Stimulated activated CD4-positive, alpha-beta T cell treated with anti-CD3 and anti-CD28 coated beads, Interleukin-15, amount 100 ng/mL, for 1 hour (primary cell): ENCODE results near the gene ARHGAP31.
"Not testable (repeated sequence)": the region's sequence is repeated elsewhere in the genome, so short reads cannot be mapped to it uniquely, and the experiment has no call there.

Source experiments
- DNase-seq, 2 donors: peaks; one replicate each; pipeline ENCODE4 v3.0.0-alpha.2; 2020; ENCODE audit warnings: low read depth in 1 of 2, low spot score in 1 of 2

ARHGAP31 gene

DNA sequence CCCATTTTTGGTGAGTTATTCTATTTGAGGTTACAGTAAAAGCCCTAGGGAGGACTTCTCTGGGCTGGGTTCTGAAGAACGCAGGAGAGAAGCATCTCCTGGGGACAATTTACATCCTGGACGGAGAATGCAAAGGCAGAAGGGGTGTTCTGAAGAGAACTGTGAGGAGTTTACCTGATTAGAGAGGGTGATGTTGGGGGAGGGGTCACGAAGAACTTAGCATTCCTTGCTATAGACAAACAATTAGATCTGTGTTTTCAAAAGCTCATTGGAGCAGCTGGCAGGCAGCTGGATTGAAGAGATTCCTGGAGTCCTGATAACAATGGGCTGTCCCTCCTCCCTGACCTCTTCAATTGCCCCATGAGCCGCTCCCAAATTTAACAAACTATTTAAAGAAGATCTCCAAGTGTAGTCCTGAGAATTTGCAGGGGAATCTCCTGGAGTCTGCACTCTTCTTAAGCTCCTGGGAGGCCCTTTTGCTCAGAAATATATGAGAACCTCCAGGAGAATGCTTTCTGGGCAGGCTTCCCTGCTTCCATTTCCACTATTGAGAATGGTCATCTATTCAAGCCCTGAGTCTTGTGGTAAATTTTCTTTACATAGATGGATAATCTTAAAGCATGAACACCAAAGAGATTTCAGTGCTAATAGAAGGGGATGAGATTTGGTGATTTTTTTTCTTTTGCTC lies 55.3 kb downstream of the ARHGAP31 start:
- no peak for DNase-seq

DNA sequence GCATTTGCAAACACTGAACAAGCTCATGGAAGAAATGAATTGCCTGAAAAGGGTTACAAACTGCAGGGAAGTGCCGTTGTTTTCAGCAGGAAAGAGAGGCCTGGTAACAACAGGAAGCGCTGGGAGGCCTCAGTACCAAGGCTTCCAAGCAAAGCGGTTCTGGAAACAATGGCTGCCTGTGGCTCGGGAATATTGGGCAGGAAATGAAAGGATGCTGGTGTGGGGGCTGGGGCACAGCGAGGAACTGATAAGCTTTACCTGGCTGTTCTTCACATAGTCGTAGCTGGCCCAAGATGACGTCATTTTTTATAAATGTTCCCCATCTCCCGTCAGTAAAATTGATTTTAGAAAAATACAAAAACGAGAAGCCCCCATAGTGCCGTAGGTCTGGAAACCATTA lies 55.9 kb downstream of the ARHGAP31 start:
- no peak for DNase-seq

DNA sequence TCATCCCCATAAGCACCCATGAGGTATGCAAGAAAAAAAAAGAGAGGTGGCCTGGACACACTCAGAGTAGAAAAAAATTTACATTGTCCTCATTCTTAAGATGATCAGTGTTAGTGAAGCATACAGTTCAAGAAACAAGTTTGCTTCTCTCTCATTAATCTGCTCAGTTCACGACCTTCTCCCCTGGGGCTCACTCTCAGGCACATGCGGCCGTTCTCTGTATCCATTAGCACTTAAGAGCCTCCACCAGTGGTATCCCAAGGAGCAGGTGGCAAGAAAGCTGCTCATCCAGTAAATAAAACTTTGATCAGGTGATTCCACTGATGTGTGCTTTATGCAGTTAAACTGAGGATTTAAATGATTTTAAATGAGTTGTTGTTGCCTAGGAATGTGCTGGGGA lies 57.4 kb downstream of the ARHGAP31 start:
- no peak for DNase-seq

DNA sequence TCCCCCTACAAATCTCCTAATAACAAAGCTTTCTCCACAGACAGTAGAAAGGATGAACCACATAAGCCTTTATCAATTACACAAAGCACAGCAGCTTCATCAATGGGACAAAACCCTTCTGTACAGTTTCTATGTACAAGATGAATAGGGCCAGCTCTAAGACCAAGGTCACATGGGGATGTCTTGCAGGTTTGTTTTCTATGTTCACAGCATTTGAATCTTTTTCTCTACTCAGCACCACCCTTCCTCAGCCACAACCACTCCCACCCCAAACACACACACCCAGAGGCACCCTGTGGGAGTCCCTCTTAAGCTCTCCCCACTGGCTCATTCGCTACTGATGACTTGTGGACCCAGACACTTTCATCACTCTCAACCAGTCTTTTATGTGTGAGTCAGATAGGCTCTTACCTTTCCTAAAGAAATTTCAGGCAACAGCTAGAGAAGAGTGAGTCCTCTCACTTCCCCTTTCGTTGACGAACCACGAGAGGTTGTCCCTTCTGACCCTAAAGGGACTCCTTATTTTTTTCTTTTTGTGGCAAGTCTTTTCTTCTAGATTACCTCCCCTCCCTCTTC lies 57.9 kb downstream of the ARHGAP31 start:
- DNase-seq = peak in 1 of 2 donors; percentile 25

DNA sequence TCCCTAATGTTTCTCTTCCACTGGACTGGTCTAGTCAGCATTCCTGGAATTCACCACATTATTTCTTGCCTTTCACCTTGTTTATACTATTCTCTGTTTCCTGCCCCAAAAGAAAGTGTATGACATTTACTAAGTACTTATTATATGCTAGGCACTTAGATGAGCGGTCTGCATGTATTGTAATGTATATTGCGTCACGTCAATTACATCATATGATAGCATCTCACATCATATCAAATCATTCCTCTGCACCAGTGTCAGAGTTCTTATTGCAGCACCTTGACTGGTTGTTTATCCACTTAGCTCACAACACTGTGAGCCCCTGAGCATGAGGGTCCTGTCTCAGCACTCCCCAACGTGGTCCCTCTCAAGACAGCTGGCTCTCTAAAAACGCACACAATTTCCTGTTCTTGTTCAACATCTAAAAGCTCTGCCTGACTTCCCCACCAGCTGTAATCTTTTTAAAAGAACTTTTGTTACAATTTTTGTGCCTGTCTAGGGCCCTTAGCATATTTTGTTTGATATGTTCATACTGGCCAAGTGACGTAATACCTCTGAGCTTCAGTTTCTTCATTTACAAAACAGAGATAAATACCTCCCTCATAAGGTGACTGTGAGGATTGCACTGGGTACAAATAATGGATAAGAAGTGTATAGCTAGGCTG lies 58.8 kb downstream of the ARHGAP31 start:
- DNase-seq = no peak

DNA sequence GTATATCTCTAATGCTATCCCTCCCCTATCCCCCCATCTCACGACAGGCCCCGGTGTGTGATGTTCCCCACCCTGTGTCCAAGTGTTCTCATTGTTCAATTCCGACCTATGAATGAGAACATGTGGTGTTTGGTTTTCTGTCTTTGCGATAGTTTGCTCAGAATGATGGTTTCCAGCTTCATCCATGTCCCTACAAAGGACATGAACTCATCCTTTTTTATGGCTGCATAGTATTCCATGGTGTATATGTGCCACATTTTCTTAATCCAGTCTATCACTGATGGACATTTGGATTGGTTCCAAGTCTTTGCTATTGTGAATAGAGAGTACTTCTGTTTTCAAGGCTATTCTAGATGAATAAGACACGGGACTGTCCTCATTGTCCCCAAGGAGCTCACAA lies 61.4 kb downstream of the ARHGAP31 start:
- not testable (repeated sequence) for DNase-seq

DNA sequence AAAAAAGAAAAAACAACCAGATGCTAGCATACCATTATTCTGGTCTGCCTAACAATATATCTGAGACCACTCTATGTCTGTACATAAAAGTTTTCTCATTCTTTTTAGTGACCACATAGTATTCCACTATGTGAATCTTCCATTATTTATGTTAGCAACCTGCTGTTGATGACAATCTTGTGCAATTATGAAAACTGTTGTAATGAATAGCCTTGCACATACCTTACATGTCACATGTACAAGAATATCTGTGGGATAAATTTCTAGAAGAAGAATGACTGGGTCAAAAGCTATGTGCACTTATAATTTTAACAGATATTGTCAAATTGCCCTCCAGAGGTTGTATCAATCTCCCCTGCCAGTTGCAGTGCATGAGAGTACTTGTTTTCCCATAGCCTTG lies 62.5 kb downstream of the ARHGAP31 start:
- DNase-seq = no peak

DNA sequence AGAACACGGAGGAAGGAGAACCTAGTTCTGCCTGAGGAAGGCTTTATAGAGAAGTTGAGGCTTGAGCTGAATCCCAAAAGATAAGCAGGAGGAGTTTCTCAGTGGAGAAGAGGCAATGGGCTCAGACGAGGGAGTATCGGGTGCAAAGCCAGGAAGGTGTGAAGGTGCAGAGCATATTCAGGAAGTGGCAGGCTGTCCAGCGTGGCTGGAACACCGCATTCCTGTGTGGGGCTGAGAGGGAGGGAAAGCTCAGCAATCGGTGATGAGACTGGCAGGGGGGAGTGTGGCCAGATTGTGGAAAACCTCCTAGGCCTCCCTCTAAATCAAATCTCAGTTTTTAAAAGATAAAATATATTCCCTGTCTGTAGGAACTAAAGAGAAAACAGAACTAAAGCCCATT lies 63.0 kb downstream of the ARHGAP31 start:
- no peak for DNase-seq

DNA sequence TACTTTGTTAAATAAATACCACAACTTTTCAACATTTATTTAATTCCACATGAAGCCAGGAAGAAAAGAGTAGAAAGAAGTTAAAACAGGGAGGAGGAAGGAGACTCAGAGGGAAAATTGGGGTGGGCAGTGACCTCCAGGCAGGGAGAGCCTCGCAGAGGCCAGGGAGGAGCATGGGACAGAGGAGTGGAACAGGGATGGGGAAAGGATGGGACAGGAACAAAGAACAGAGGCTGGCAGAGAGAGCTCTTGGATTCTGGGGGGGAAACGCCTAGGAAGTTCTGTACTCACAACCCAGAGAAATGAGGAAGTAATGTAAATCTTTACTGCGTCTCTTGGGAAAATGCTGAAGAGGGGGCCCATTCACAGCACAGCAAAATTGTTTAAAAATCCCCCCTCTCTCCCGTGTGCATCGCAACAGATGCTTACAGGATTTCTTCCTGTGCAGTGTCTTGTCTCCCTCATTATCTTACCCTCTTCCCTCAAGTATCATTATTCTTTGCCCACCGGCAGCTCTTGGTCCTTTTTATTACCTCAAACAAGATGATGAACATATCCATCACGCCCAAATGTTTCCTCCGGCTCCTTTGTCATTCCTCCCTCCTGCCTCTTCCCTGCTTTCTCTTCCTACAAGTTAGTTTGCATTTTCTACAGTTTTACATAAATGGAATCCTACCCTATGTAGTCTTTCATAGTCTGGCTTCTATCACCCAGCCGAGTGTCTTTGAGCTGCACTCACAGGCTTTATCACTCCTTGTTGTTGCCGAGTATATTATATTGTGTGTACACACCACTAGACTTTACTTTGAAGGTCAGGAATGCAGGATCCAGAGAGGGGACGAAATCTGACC lies 65.5 kb downstream of the ARHGAP31 start:
- DNase-seq = no peak

DNA sequence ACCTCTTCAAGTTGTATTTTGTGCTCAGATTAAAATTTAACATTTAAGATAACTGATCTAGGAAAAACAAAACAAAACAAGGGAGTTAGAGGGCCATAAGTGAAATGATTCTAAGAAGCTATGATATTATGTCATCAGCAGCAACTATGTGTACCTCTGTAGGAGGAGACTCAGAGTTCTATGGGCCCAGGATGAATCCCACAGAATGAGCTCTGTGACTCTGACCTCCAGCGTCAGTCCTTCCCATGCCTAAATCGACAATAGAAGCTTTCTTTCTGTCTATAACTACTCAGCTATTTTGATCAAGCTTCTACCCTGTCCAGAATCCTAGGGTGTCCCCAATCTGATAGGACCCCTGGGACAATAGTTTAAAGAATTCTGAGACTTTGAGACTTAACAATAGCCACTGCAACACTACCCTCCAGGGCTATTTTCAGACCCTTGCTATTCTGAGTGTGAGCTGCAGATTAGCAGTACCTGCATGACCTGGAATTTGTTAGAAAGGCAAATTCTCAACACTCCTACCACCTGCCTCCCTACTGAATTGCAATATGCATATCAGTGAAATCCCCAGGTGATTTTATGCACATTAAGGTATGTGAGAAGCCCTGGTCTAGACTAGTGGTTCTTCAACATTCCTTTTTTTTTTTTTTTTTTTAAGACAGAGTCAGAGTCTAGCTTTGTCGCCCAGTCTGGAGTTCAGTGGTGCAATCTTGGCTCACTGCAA lies 66.7 kb downstream of the ARHGAP31 start:
- DNase-seq = no peak

DNA sequence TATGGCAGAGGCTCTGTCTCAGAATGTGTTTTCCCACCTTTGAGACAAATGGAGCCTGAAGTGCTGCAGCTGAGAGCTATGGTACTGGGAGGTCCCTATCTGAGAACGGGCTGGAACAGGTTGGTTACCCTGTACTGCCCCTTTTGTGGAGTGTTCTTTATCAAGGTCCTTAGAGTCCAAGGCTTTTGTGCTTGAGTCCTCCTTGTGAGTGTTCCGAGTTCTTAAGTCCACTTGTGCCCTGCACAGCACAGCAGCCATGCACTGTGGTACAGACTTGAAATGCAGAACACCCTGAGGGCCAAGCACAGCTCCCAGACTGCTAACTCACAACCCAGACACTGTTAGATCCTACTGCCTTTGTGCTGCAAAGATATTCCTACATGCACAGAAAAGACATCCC lies 67.8 kb downstream of the ARHGAP31 start:
- DNase-seq = no peak

DNA sequence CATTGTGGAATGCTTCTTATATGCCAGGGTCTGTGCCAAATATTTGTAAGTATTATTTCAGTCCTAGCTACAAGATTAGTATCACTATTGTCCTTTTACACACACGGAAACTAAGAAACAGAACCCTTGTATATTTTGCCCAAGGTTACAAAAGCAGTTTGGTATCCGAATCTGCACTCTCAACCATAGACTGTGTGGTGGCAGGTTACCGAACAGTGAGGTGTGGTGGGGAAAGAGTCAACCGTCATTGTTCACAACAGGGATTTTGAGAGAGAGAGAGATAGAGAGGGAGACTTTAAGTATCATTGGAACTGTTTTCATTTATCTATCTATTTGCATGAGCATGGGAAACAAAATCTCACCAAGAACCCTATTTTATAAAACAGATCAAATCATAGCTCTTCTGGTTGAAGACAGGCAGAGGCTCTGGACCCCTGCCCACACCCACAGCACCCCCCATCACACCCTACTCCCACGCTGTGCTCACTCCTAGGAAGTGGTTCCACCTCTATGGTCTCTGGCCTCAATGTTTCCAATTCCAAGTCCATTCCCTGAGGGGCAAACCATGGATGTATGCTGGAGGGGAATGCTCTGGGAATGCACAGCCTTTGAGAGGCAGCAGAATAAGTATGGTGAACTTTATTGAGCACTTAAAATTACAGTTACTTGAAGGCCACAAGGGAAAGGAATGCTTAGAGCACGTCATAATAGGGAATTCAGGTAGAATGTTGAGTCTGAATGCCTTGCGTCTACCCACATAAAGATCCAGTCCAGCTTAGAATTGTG lies 69.0 kb downstream of the ARHGAP31 start:
- DNase-seq = no peak

DNA sequence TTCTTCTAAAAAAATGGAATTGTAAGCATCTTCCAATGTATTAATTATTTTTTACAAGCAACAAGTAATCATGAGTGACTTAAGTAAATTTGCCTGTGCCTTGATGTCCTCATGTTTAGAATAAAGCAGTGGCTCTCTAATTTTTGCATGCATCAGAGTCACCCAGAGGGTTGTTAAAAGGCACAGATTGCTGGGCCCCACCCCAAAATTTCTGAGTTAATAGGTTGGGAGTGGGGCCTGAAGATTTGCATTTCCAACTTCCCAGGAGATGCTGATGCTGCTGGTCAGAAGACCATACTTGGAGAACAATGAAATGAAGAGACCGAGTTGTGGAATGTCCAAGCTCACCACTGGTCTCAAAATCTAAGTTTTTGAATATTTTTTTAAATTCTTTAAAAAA lies 70.2 kb downstream of the ARHGAP31 start:
- DNase-seq = no peak

DNA sequence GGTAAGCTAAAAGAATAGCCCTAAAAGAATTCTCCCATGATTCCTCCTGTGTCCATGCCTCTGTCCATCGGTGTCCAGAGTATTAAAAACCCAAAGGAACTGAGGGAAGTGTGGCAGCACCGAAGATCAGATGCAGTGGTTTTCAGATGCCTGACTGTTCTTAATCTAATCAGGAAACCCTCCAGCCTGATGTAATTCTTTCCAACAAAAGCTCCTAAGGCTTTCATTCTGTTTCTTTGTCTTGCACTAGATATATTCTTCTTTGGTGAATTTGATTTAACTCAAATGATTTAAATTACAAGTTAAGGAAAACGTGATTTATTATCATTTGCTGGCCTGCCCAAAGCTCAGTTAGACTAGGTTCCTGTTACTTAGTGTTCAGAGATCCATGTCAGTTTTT lies 71.2 kb downstream of the ARHGAP31 start:
- DNase-seq = no peak

DNA sequence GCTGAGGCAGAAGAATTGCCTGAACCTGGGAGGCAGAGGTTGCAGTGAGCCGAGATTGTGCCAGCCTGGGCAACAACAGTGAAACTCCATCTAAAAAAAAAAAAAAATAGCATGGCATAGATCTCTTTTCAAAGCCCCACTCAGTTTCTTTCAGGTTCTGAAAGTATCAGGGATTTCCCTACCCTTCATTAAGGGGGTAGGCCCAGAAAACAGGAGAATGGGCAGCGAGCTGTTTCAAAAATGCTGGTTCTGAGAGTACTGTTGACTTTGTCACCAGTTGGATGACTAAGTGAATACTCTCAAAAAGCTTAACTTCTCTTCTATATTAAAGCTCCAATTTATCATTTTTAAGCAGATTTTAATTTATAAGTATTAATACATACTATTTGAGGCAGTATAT lies 72.8 kb downstream of the ARHGAP31 start:
- no peak for DNase-seq

DNA sequence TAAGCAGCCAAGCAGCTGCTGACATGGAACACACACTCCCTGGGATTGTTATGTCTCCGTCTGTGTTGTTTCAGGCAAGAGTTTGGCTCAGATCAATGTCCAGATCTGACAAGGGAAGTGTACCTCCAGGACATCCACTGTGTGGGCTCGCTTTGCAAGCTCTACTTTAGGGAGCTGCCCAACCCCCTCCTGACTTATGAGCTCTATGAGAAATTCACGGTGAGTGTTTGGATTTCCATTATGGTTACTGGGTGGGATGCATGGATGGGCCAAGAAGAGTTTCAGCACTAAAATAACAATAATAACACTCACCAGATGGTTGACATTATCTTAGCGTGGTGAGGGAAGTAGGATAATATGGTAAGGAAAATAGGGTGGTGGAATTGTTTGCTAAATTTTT lies 74.1 kb downstream of the ARHGAP31 start:
- no peak for DNase-seq

DNA sequence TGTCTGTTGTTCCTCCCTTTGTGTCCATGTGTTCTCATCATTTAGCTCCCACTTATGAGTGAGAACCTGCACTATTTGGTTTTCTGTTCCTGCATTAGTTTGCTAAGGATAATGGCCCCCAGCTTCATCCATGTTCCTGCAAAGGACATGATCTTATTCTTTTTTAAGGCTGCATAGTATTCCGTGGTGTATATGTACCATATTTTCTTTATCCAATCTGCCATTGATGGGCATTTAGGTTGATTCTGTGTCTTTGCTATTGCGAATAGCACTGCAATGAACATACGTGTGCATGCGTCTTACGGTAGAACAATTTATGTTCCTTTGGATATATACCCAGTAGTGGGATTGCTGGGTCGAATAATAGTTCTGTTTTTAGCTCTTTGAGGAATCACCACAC lies 77.6 kb downstream of the ARHGAP31 start:
- DNase-seq = not testable (repeated sequence)

DNA sequence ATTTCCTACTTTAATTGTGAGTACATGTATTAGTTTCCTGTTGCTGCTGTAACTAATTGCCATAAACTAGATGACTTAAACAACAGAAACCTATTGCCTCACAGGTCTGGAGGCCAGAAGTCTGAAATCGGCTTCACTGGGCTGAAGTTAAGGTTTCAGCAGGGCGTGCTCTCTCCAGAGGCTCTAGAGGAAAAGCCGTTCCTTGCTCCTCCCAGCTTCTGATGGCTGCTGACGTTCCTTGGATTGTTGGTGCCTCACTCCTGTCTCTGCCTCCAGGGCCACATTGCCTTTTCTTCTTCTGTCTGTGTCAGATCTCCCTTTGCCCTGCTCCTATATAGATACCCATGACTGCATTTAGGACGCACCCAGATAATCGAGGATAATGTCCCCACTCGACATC lies 80.9 kb downstream of the ARHGAP31 start:
- no peak for DNase-seq

DNA sequence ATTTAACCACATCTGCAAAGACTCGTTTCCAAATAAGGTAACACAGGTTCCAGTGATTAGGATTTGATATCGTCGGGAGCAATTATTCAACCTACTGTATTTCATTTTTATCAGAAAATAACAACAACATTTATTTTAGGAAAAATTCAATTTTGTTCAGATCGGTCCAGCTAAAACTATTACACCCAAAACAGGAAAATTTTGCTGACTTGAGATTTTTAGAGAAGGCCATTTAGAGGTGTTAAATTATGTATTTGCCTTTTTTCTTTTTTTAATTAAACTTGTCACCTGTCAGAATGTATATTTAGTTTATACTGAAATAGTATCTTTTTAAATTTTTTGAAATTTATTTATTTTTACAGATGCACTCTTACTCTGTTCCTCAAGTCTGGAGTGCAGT lies 81.3 kb downstream of the ARHGAP31 start:
- DNase-seq = no peak

DNA sequence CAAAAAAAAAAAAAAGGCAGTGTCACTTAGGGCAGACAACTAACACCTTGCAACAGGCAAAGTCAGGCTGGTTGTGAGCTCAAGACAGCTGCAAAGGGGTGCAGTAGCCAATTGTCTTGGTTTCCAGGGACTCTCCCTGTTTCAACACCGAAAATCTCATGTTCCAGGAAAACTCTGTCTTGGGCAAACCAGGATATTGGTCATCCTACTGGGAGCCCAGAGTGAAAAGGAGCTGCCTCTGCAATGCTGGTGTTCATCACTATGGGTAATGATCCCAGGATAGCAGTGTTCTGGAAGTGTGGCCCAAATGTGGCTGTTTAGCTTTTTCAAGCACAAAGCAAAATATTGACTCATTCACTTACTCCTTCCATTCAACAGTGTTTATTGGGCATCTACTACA lies 82.6 kb downstream of the ARHGAP31 start:
- DNase-seq = no peak
